Mesenchymal stem cell (in vitro differentiated cells and primary cell): ENCODE results near the gene PVALB.

Experiments used
- DNase-seq: peaks from one replicate; pipeline ENCODE4 v3.0.0-alpha.2; 2013
- H2AFZ ChIP-seq: one replicate; pipeline ENCODE4 v1.6.1; 2013; ENCODE audit warnings: low read depth, mild to moderate bottlenecking, control low read depth, inconsistent platforms, low read length, moderate library complexity
- H2AK5ac ChIP-seq: 2 replicates; pipeline ENCODE4 v1.6.1; 2013; ENCODE audit warnings: low read length, moderate library complexity, mild to moderate bottlenecking, inconsistent platforms; ENCODE audit not compliant: severe bottlenecking
- H2BK120ac ChIP-seq: one replicate; pipeline ENCODE4 v1.6.1; 2013; ENCODE audit warnings: low read depth, mild to moderate bottlenecking, inconsistent platforms, low read length, moderate library complexity
- H2BK12ac ChIP-seq, 2 experiments: one replicate each; pipeline ENCODE4 v1.6.1; 2013; ENCODE audit warnings: inconsistent platforms in 2 of 2, low read length in 2 of 2, mild to moderate bottlenecking in 2 of 2, moderate library complexity in 2 of 2, control low read depth in 1 of 2
- H2BK15ac ChIP-seq: one replicate; pipeline ENCODE4 v1.6.1; 2013; ENCODE audit warnings: mild to moderate bottlenecking, low read depth, inconsistent platforms; ENCODE audit not compliant: poor library complexity, severe bottlenecking
- H2BK5ac ChIP-seq: 2 replicates; pipeline ENCODE4 v1.6.1; 2013; ENCODE audit warnings: low read depth, mild to moderate bottlenecking, low read length, control low read depth, inconsistent platforms; ENCODE audit not compliant: poor library complexity, severe bottlenecking
- H3K14ac ChIP-seq, 2 experiments: one replicate each; pipeline ENCODE4 v1.6.1; 2013; ENCODE audit warnings: inconsistent platforms in 2 of 2, low read length in 2 of 2, control low read depth in 1 of 2, mild to moderate bottlenecking in 1 of 2, moderate library complexity in 1 of 2
- H3K18ac ChIP-seq, 2 experiments: one replicate each; pipeline ENCODE4 v1.6.1; 2013; ENCODE audit warnings: inconsistent platforms in 2 of 2, low read length in 2 of 2, control low read depth in 1 of 2, low read depth in 1 of 2, mild to moderate bottlenecking in 1 of 2
- H3K23ac ChIP-seq, 2 experiments: one replicate each; pipeline ENCODE4 v1.6.1; 2013; ENCODE audit warnings: inconsistent platforms in 2 of 2, low read length in 2 of 2, mild to moderate bottlenecking in 2 of 2, moderate library complexity in 2 of 2, control low read depth in 1 of 2
- H3K27ac ChIP-seq: 2 replicates; pipeline ENCODE4 v1.5.1; 2013; ENCODE audit warnings: mild to moderate bottlenecking, moderate library complexity, low read length, control low read depth, inconsistent platforms; ENCODE audit not compliant: poor library complexity, severe bottlenecking
- H3K27me3 ChIP-seq, 2 experiments: 2 replicates each; pipeline versions ENCODE4 v1.6.1 to v1.7.0; 2013; ENCODE audit warnings: low read length in 2 of 2, mild to moderate bottlenecking in 2 of 2, moderate library complexity in 2 of 2, control low read depth in 1 of 2, inconsistent platforms in 1 of 2; ENCODE audit not compliant: control insufficient read depth in 1 of 2, insufficient read depth in 1 of 2
- H3K36me3 ChIP-seq, 2 experiments: 2 replicates each; pipeline versions ENCODE4 v1.6.1 to v1.7.0; 2013; ENCODE audit warnings: low read length in 2 of 2, control low read depth in 1 of 2, inconsistent platforms in 1 of 2, low read depth in 1 of 2, mild to moderate bottlenecking in 1 of 2; ENCODE audit not compliant: insufficient read depth in 2 of 2, control insufficient read depth in 1 of 2
- H3K4ac ChIP-seq, 2 experiments: one replicate each; pipeline ENCODE4 v1.6.1; 2013; ENCODE audit warnings: inconsistent platforms in 2 of 2, low read length in 2 of 2, mild to moderate bottlenecking in 2 of 2, moderate library complexity in 2 of 2, control low read depth in 1 of 2, low read depth in 1 of 2
- H3K4me1 ChIP-seq: 2 replicates; pipeline ENCODE4 v1.6.1; 2013; ENCODE audit warnings: low read depth, low read length, control low read depth; ENCODE audit not compliant: control insufficient read depth, insufficient read depth
- H3K4me2 ChIP-seq: 2 replicates; pipeline ENCODE4 v1.6.1; 2013; ENCODE audit warnings: low read length, mild to moderate bottlenecking, inconsistent platforms; ENCODE audit not compliant: poor library complexity, severe bottlenecking
- H3K4me3 ChIP-seq, 2 experiments: 2 replicates each; pipeline versions ENCODE4 v1.5.1 to v1.7.0; 2013; ENCODE audit warnings: low read length in 2 of 2, mild to moderate bottlenecking in 2 of 2, control low read depth in 1 of 2, low read depth in 1 of 2; ENCODE audit not compliant: insufficient read depth in 1 of 2
- H3K79me1 ChIP-seq: replicated peaks from 2 replicates; pipeline ENCODE4 v1.6.1; 2013; ENCODE audit warnings: mild to moderate bottlenecking, control low read depth, low read length, inconsistent platforms; ENCODE audit not compliant: poor library complexity, severe bottlenecking
- H3K9ac ChIP-seq: 2 replicates; pipeline ENCODE4 v1.7.0; 2013; ENCODE audit warnings: mild to moderate bottlenecking, low read length, moderate library complexity
- H3K9me3 ChIP-seq: 2 replicates; pipeline ENCODE4 v1.7.0; 2013; ENCODE audit warnings: mild to moderate bottlenecking, low read length; ENCODE audit not compliant: control insufficient read depth
- H4K8ac ChIP-seq: one replicate; pipeline ENCODE4 v1.6.1; 2013; ENCODE audit warnings: inconsistent platforms, mild to moderate bottlenecking, low read length, moderate library complexity
- H4K91ac ChIP-seq: one replicate; pipeline ENCODE4 v1.6.1; 2013; ENCODE audit warnings: mild to moderate bottlenecking, low read length, inconsistent platforms
- WGBS: methylation state at CpG from one replicate; pipeline ENCODE4 v1.1.7; 2013; ENCODE audit warnings: mixed read lengths; 5-methylcytosine and 5-hydroxymethylcytosine counted together

Gene PVALB

GRCh38 chr22:36753120-36753802 is 63.6 kb downstream of the PVALB start:
- no peak overlapping the region for H2BK5ac ChIP-seq
- H3K27ac ChIP-seq = no peak overlapping the region
- no peak overlapping the region for H3K4me3 ChIP-seq
- H3K4me1 ChIP-seq = no peaks in the 10 kb centered on the region
- no peaks in the 10 kb centered on the region for H3K79me1 ChIP-seq
- no peak overlapping the region for H3K4ac ChIP-seq
- no peak overlapping the region for H2BK12ac ChIP-seq
- H3K27me3 ChIP-seq = peaks cover 32 to 48% of the 10 kb centered on the region in 2 experiments
- H4K91ac ChIP-seq = no peak overlapping the region
- no peak overlapping the region for H3K23ac ChIP-seq
- H3K4me2 ChIP-seq = no peak overlapping the region
- H3K9ac ChIP-seq = no peak overlapping the region
- H2AFZ ChIP-seq = no peak overlapping the region
- no peak overlapping the region for H4K8ac ChIP-seq
- H2AK5ac ChIP-seq = no peak overlapping the region
- no peaks in the 10 kb centered on the region for H3K9me3 ChIP-seq
- 61% methylated on average over 4 of the region's 4 CpGs for WGBS
- H3K14ac ChIP-seq = no peak overlapping the region
- no peaks in the 10 kb centered on the region for H3K36me3 ChIP-seq
- no peak overlapping the region for H3K18ac ChIP-seq
- DNase-seq = no peak
- no peak overlapping the region for H2BK15ac ChIP-seq
- no peak overlapping the region for H2BK120ac ChIP-seq
